HG03196 (cell line): ENCODE results near the gene OSBPL6.

Source experiments
- ATAC-seq: cut with Tn5 transposase; IDR thresholded peaks from one replicate; pipeline ENCODE4 v1.9.1; 2021; ENCODE audit not compliant: unreplicated experiment

Gene OSBPL6

DNA sequence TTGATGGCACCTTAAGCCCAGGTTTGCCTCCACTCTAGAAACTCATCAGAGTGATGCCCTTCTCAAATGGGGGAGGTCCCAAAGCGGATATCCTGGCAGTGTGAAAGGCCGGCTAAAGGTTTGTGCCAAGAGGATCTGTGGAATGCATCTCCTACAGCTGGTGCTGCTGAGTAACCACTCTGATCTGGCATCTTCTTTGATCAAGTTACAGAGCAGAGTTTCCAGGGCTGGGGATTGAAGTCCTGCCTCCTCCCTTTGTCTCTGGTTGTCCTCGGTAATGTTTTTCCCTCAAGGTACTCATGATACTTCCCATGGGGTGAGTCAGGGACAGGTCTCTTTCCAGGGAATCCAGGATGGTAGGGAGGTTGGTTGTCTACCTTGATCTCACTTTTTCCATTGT lies 232.1 kb downstream of the OSBPL6 start:
- ATAC-seq = no peak

DNA sequence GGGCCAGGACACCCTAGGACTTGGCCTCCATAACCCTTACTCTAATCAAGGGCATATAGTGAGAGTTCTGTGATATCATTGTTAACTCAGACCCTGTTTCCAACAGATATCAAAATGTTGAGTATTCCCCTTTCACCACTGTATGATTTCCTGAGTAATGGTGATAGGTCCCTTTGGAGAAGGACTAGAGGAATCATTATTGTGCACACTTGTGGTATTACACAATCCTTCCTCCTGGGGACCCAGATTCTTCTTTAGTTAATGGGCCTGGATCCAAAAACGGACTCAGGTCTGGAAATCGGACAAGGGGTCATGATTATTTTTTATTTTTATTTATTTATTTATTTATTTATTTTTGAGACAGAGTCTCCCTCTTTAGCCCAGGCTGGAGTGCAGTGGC lies 233.1 kb downstream of the OSBPL6 start:
- no peak for ATAC-seq

DNA sequence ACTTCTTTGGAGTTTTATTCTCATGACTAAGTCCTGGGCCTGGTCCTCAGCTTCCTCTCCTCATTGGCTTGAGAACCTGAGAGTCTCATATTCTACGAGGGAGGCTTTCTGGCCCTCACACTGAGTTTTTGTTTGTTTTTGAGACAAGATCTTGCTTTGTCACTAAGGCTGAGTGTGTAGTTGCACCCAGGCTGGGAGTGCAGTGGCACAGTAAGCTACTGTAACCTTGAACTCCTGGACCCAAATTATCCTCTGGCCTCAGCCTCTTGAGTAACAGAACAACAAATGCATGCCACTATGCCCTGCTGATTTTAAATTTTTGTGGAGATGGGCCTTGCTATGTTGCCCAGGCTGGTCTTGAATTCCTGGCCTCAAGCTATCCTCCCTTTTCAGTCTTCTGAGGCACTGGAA lies 234.1 kb downstream of the OSBPL6 start:
- no peak for ATAC-seq

DNA sequence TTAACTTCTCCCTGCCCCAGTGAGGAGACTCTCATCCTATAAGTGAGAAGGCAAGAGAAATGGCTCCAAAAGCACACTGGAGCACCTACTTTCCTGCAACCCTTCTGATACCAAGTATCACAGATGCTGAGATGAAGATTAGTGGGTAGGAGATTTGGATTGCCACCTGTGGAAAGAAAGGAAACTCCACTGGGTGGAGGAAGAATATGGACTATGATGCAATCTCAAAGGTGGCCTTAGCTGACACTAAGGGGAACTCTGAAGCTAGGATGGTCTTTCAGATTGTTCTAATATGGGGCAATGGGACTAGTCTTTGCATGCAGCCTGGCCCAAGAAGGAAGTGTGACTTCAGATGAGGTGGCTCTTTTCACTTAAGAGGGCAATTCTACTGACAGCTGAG lies 235.0 kb downstream of the OSBPL6 start:
- no peak for ATAC-seq

DNA sequence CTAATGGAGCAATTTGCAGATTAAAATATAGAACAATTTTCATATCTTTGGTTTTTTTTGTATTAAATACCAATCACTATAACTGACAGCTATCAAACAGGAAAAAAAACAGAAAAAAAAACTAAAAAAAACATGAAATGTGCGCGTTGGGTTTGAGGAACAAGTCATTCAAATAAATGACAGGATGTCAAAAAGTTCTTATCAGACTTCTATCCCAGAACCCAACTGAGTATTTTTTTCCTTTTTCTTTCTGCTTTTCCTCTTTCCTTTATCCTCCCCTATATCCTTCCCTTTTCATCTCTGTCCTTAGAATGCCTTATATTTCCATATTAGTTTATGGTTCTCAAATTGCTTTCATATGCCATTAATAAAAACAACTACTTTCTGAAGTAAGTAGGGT lies 242.3 kb downstream of the OSBPL6 start:
- ATAC-seq = no peak

DNA sequence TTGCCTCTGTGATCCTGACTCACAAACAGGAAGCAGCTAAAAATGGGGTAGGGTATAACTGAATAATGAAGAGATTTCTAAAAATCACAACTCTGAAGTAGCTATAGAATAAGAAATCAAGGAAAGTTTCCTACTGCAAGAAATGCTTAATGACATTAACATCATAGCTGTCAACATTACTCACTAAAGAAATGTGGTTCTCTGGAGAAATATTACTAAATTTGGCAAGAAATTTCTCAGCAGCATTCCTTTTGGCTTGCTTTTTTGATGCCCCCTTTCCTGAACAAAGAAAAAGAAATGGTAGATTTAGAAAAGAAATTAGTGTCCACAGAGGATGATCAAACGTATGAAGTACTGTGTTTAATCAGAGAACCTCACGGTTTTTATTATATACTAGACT lies 247.1 kb downstream of the OSBPL6 start:
- ATAC-seq = no peak

DNA sequence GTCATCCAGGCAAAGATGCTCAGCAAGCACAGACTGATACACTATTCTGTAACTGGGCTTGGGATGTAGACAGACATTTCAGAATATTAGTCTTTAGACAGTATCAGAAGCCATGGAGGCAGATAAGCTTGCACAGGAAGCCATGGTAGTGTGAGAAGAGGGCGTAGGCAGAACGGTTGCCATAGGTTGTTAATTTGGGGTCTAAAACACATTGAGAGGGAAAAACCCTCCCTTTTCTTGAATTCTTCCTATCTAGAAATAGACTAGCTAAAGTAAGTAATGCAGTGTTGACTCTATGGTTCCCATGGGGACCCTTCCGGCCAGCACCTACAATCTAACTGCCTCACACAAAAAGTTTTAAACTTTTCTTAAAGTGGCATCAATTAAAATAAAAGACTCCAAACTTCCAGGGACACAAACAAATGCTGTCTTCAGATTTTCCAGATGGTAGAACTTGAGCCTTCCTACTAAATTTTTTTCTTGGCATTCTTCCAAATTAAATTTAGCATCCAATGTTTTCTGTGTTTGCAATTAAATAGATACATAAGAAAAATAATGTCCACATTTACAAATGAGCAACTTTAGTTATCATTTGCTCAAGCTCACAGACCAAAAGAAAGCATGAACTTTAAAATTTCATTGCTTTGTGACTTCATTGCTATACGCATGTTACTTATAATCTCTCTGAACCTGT lies 254.8 kb downstream of the OSBPL6 start:
- no peak for ATAC-seq

DNA sequence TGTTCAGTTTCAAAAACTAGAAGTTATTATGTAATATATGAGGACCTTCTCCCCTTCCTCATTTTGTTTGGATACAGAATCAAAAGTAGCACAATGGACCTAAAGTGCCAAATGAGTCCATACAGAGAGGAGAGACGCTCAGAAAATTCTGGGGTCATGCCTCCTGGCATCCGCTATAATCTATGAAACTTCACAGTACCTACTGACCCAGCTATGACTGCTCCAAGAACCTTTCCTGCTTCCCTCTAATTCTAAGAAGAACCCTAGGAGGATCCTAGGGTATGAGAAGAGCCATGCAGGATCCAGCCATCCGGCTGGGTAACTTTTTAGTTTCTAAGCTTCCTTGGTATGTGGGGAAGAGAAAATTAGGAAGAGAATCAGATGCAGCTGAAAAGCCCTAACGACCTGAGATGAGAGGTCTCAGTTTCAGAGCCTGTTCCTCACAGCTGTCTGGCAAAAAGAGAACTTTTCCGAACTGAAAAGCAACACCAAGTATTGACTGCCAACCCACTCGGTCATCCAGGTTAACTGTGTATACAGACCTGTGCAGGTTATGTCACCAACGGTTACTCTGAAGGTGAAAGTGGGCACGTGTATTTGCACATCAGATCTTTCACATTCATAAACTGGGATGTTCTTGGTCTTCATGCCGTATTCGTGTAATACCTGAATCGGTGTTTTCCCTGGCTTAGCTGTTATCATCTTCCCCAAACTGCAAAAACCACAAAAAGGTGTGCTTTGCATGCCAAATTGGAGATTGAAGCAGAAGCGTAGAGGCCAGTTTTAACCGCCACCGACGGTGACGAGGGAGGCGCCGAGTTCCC lies 255.6 kb downstream of the OSBPL6 start:
- peak; percentile 3 for ATAC-seq

DNA sequence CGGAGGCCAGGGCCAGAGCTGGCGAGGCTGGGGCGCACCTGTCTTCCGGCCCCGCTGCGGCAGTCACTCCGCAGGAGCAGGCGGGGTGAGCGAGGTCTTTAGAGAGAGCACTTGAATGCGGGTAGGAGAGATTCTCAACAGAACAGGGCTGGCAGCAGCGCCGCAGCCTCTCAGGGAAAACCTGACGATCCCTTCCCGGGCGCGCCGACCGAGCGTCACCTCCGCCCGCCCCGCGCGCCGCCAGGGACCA lies 256.1 kb downstream of the OSBPL6 start:
- ATAC-seq = peak; percentile 48

DNA sequence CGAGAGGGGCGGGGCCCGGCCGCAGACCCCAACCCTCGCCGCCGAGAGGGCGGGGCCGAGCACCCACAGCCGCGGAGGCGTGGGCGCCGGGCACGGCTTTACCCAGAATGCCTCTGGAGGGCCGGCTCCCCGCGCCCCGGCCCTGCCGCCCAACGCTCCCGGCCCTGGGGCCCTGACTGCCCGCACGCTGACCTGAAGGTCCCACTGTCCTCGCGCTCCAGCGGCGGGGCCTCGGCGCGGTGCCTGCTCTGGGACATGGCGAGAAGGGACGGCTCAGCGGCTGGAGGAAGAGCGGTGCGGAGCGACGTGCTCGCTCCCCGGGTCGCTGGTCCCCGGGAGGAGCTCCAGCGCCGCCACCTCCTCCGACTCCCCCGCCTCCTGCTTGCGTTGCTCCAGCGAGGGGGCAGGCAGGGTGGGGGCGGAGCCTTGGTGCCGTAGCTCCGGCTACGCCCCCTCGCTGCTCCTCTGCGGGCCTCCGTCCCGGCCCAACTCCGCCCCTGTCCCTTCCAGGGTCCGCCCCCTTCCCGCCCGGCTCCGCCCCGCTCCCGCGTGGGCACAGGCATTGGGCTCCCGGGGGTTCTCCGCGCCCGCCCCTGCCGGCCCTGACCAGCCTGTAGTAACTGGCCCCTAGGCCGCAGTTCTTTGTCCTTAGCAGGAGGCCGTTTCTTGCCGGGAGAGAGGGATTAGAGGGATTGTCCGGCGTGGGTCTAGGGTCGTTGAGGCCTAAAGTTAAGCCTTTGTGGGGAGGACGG lies 256.6 kb downstream of the OSBPL6 start, which contains the start of the genes PJVK and PRKRA:
PJVK (plus strand) TSS at position 605 of the 752 bp plus-strand sequence. CDS start 2,032 bp downstream, outside the sequence.
PRKRA (minus strand) TSS at position 402 of the 752 bp plus-strand sequence; CDS start at position 257, 145 bp downstream.
- peak; percentile 85 for ATAC-seq

DNA sequence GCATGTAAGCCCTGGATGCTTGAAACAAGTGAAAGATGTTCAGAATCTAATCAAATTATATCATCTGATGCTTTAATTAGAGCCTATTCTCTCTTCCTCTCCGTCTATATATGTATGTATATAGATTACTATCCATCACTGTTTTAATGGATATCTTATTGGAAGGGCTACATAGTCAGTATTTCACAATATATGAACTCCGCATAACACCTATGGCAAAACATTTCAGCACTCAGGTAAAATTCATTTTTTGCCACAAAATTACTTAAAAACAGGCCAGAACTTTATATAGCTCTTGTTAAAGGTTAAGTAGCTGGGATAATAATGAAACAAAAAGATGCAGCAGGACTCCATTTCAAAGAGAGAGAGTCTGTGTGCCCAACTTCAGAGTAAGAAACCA lies 258.0 kb downstream of the OSBPL6 start:
- ATAC-seq = no peak
